Measurements from ENCODE around the gene CFAP251. TPM values are rescaled to one million over a fixed set of nuclear protein-coding genes. Genes with fewer than 3 reads are reported as not detected.

Gene CFAP251
- total RNA-seq, 4 donors from 2014 or later = 0.66 to 1.9 (median 0.87) TPM

- Histone ChIP-seq H3K27ac (replicated peaks in 1 of 4) (peak overlapping the region in 1 of 4 donors; percentile 20), H3K4me3 (no peak overlapping the region), H3K4me1 (peaks cover 13 to 40% (median 32%) of the 10 kb centered on the region in 4 donors), H3K27me3 (no peaks in the 10 kb centered on the region), H3K9me3 (no peaks in the 10 kb centered on the region), H3K36me3 (peaks cover 28 to 78% (median 57%) of the 10 kb centered on the region in 4 donors)
- intact Hi-C loops (cut with DNase I) = no loop called here
- TF ChIP-seq CTCF (IDR thresholded peaks at IDR 0.05) = no peak
- no peak for TF ChIP-seq POLR2AphosphoS5 (IDR thresholded peaks at IDR 0.05)
- TF ChIP-seq EP300 (IDR thresholded peaks at IDR 0.05) = no peak
- TF ChIP-seq POLR2A (IDR thresholded peaks at IDR 0.05; ENCODE audit: low read depth) = no peak
- WGBS = 41% methylated on average over 1 of the region's 1 CpG
- DNase-seq (ENCODE audit: extremely low spot score) = no peak
These were observed 24.4 kb upstream of the CFAP251 start for GRCh38 chr12:121893961-121894460.

- intact Hi-C loops (cut with DNase I) = no loop called here
- peaks cover 34 to 84% (median 63%) of the 10 kb centered on the region in 4 donors for H3K36me3 ChIP-seq
- no peak overlapping the region for H3K4me3 ChIP-seq
- peak overlapping the region in 1 of 4 donors; percentile 20 for H3K27ac ChIP-seq (replicated peaks in 1 of 4)
- H3K4me1 ChIP-seq = peaks cover 12 to 34% (median 27%) of the 10 kb centered on the region in 4 donors
- H3K27me3 ChIP-seq = no peaks in the 10 kb centered on the region
- no peak for DNase-seq (ENCODE audit: extremely low spot score)
- 38% methylated on average over 7 of the region's 7 CpGs for WGBS
- TF ChIP-seq CTCF (IDR thresholded peaks at IDR 0.05) (peak in 2 of 3 experiments; percentile 6 to 18), POLR2AphosphoS5 (IDR thresholded peaks at IDR 0.05) (no peak)
- H3K9me3 ChIP-seq = no peaks in the 10 kb centered on the region
These were observed 23.8 kb upstream of the CFAP251 start for GRCh38 chr12:121894633-121895032.

- H3K4me1 ChIP-seq = peaks cover 0 to 15% (median 11%) of the 10 kb centered on the region in 4 donors
- no peak overlapping the region for H3K27ac ChIP-seq (replicated peaks in 1 of 4)
- no peaks in the 10 kb centered on the region for H3K27me3 ChIP-seq
- no peak for TF ChIP-seq CTCF (IDR thresholded peaks at IDR 0.05)
- no peak for TF ChIP-seq POLR2AphosphoS5 (IDR thresholded peaks at IDR 0.05)
- TF ChIP-seq EP300 (IDR thresholded peaks at IDR 0.05) = no peak
- no peak for TF ChIP-seq POLR2A (IDR thresholded peaks at IDR 0.05; ENCODE audit: low read depth)
- H3K36me3 ChIP-seq = peaks cover 51 to 93% (median 90%) of the 10 kb centered on the region in 4 donors
- WGBS = 77% methylated on average over 5 of the region's 5 CpGs
- intact Hi-C loops (cut with DNase I) = no loop called here
- no peaks in the 10 kb centered on the region for H3K9me3 ChIP-seq
- DNase-seq (ENCODE audit: extremely low spot score) = no peak
- H3K4me3 ChIP-seq = no peak overlapping the region
These were observed 20.1 kb upstream of the CFAP251 start for GRCh38 chr12:121898287-121898686.

GRCh38 chr12:121899590-121899989 is 18.8 kb upstream of the CFAP251 start:
- no peak for DNase-seq (ENCODE audit: extremely low spot score)
- no peak overlapping the region for H3K4me3 ChIP-seq
- peaks cover 63 to 99% (median 96%) of the 10 kb centered on the region in 4 donors for H3K36me3 ChIP-seq
- peaks cover 0 to 2% (median under 1%) of the 10 kb centered on the region in 4 donors for H3K4me1 ChIP-seq
- H3K9me3 ChIP-seq = no peaks in the 10 kb centered on the region
- TF ChIP-seq POLR2AphosphoS5 (IDR thresholded peaks at IDR 0.05) = no peak
- TF ChIP-seq CTCF (IDR thresholded peaks at IDR 0.05) = no peak
- no peak for TF ChIP-seq POLR2A (IDR thresholded peaks at IDR 0.05; ENCODE audit: low read depth)
- no peak for TF ChIP-seq EP300 (IDR thresholded peaks at IDR 0.05)
- no peak overlapping the region for H3K27ac ChIP-seq (replicated peaks in 1 of 4)
- intact Hi-C loops (cut with DNase I) = no loop called here
- H3K27me3 ChIP-seq = no peaks in the 10 kb centered on the region
- WGBS = 94% methylated on average over 7 of the region's 14 CpGs

- H3K36me3 ChIP-seq = peaks cover 54 to 100% (median 94%) of the 10 kb centered on the region in 4 donors
These were observed 15.2 kb upstream of the CFAP251 start for GRCh38 chr12:121903202-121903601.

More at GRCh38 chr12:121903202-121903601, 15.2 kb upstream of the CFAP251 start:
- TF ChIP-seq POLR2A (IDR thresholded peaks at IDR 0.05; ENCODE audit: low read depth) = no peak
- no peak for TF ChIP-seq POLR2AphosphoS5 (IDR thresholded peaks at IDR 0.05)
- TF ChIP-seq EP300 (IDR thresholded peaks at IDR 0.05) = no peak
- TF ChIP-seq CTCF (IDR thresholded peaks at IDR 0.05) = no peak
- Histone ChIP-seq H3K9me3 (no peaks in the 10 kb centered on the region), H3K27ac (replicated peaks in 1 of 4) (no peak overlapping the region), H3K4me3 (no peak overlapping the region), H3K4me1 (no peaks in the 10 kb centered on the region), H3K27me3 (no peaks in the 10 kb centered on the region)
- intact Hi-C loops (cut with DNase I) = no loop called here
- DNase-seq (ENCODE audit: extremely low spot score) = no peak
- 84% methylated on average over 2 of the region's 2 CpGs for WGBS
